ENCODE data around the gene YIPF3. TPM values are rescaled to one million over a fixed set of nuclear protein-coding genes. Genes with fewer than 3 reads are reported as not detected.
A peak's percentile ranks its signal among the peaks of the same experiment; 100 is the strongest.

YIPF3 gene
- total RNA-seq, 1 donor from 2014 or later: 52.1 TPM

DNA sequence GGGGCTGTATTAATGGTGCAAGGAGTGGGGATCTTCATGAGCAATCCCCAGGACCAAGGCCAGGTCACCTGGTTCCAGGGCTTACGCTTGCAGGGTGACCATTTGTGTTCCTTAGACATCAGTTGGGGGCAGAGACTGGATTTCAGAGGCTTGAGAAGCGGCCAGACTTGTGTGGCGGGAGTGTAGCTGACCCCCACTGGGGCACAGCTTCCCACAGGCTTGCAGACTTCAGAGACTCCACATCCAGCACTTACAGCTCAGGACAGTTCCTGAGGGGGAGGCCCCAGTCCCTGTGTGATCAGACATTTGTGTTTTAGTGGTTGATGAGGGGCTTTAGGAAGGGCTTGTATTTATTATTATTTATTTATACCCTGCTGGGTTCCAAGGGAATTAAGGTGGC, 24.1 kb downstream of the YIPF3 start:
- intact Hi-C loops (cut with micrococcal nuclease): no loop called here
- no peaks in the 10 kb centered on the region for H3K9me3 Mint-ChIP-seq
- H3K4me1 Mint-ChIP-seq: peaks cover 16% of the 10 kb centered on the region
- no peaks in the 10 kb centered on the region for H3K27me3 Mint-ChIP-seq
- H3K4me3 Mint-ChIP-seq: no peak overlapping the region
- no peak for DNase-seq
- peaks cover 3% of the 10 kb centered on the region for H3K36me3 Mint-ChIP-seq (ENCODE audit: low read depth)
- H3K27ac Mint-ChIP-seq: no peak overlapping the region

DNA sequence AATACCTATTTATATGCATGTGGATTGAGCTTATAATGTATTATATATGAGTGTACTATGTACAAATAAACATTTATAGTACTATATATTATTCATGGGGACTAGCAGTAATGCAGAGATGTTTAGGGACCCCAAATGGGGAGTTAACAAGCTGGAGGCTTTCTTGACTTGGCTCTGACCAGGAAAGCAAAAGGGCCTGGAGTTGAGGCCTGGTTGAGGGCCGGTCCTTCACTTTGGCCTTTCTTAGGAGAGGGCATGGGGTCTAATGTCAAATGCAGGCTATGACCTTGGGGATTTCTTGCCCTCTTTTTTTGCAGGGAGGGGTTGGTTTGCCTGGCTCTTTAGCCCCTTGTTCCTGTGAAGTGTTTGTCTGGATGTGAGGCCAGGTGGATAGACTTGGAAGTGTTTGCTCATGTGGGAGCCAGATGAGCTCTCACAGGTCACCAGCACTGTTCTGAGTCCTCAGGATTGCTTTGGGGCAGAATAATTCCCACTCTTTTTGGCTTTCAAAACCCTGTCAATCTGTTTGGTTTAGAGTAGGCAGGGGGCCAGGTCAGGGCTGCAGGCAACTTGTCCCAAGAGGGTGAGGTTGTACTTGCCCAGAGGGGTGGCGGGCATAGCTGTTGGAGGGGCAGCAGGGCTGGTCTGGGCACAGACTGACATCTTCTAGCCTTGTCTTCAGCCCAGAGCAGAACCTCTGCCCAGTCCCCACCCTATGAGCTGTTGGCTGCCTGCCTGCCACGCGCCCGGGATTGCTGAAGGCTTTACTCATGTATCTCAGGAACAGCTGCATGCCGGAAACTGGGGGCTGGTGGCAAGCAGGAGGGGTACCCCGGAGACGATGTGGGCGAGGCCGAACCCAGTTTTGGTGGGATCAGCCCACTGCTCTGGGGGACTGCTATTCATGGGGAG, 24.7 kb downstream of the YIPF3 start:
- intact Hi-C loops (cut with micrococcal nuclease): no loop called here
- H3K27ac Mint-ChIP-seq: no peak overlapping the region
- peaks cover 3% of the 10 kb centered on the region for H3K36me3 Mint-ChIP-seq (ENCODE audit: low read depth)
- no peaks in the 10 kb centered on the region for H3K9me3 Mint-ChIP-seq
- no peaks in the 10 kb centered on the region for H3K27me3 Mint-ChIP-seq
- no peak for DNase-seq
- no peak overlapping the region for H3K4me3 Mint-ChIP-seq
- H3K4me1 Mint-ChIP-seq: peaks cover 16% of the 10 kb centered on the region

DNA sequence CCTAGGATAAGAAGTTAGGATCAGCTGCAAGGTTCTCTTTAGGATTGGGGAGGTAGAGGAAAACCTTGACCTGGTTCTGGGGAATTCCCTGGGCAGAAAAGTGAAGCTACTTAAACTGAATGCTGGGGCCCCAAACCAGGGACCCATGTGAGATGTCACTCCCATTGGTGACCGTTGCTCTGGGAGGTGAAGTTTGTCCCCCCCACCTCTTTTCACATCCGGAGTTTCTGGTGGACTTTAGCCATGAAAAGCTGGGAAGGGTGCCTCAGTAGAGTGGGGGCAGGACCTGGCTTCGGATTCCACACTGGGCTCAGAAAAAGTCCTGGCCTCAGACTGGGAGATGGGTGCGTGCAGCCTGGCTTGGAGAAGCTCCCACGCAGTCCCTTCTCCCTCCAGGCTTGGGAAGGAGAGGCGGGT, 26.2 kb downstream of the YIPF3 start:
- Mint-ChIP-seq H3K9me3 (no peaks in the 10 kb centered on the region), H3K36me3 (ENCODE audit: low read depth) (peaks cover 2% of the 10 kb centered on the region), H3K4me3 (no peak overlapping the region), H3K27me3 (no peaks in the 10 kb centered on the region), H3K27ac (no peak overlapping the region), H3K4me1 (peaks cover 16% of the 10 kb centered on the region)
- intact Hi-C loops (cut with micrococcal nuclease): no loop called here
- no peak for DNase-seq

DNA sequence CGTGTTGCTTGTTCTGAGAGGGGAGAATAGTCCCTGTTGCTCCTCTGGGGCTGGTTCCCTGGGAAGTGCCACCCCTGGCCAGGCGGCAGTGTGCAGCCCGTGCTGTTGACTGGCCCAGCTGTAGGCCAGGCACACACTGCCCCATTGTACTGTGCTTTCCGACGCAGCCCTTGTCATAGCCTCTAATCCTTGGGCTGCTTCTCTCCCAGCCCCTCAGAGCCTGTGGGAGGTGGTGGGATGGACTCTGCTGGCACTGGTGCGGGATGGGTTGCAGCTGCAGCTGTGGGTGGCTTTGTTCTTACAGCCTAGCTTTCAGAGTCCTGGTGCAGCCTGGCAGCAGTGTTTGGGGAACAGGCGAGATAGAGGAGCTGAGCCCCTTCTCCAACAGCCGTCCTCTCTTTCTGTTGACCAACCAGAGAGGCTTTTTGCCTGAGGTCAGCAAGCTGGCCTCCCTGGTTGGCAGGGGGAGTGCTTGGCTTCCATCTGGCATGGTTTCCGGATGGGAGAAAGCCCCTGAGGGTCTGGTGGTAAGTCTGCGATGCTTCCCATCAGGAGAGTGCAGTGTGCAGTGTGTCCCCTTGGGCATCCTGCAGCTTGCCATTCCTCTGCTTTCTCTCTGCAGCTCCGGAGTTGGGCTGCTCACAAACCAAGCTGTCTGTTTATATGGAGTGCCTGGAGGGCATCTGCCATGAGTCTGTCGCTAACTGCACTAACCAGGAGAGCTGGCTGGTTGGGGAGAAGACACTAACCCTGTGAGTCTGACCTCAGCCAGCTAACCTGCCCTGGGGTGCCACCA, 27.3 kb downstream of the YIPF3 start:
- peaks cover 4% of the 10 kb centered on the region for H3K36me3 Mint-ChIP-seq (ENCODE audit: low read depth)
- no peak overlapping the region for H3K27ac Mint-ChIP-seq
- H3K9me3 Mint-ChIP-seq: no peaks in the 10 kb centered on the region
- peaks cover 8% of the 10 kb centered on the region for H3K4me1 Mint-ChIP-seq
- no peaks in the 10 kb centered on the region for H3K27me3 Mint-ChIP-seq
- intact Hi-C loops (cut with micrococcal nuclease): no loop called here
- H3K4me3 Mint-ChIP-seq: no peak overlapping the region
- no peak for DNase-seq

DNA sequence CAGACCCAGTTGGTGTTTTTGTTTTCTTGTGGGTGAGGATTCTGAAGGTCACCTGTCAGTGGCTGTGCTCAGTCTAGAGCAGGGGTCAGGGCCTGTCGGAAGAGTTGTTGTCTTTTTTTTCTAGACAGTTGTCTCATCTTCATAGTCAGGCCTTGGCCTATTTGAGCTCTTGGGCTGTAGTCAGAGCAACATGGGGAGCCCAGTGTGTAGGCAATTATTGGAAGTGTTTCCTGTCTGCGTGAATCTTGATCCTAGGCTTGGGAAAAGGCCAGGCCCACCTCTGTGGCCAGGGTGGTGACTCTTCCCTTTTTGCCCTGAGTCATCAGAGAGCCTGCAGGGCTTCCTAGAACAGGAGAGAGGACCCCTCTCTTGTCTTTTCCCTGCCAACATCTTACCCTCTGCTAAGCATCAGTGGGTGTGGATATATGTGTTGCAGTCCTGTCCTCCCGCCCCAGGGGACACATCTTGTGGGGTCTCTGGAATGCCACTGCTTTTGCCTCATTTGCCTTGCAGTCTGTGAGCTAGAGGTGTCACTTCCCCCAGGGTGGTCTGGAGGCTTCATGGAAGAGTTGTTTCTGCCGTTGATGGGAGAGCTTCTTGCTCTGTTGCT, 28.0 kb downstream of the YIPF3 start:
- Mint-ChIP-seq H3K36me3 (ENCODE audit: low read depth) (peaks cover 3% of the 10 kb centered on the region), H3K27me3 (no peaks in the 10 kb centered on the region), H3K9me3 (no peaks in the 10 kb centered on the region), H3K4me1 (peaks cover 6% of the 10 kb centered on the region), H3K4me3 (no peak overlapping the region), H3K27ac (no peak overlapping the region)
- DNase-seq: no peak
- intact Hi-C loops (cut with micrococcal nuclease): no loop called here

DNA sequence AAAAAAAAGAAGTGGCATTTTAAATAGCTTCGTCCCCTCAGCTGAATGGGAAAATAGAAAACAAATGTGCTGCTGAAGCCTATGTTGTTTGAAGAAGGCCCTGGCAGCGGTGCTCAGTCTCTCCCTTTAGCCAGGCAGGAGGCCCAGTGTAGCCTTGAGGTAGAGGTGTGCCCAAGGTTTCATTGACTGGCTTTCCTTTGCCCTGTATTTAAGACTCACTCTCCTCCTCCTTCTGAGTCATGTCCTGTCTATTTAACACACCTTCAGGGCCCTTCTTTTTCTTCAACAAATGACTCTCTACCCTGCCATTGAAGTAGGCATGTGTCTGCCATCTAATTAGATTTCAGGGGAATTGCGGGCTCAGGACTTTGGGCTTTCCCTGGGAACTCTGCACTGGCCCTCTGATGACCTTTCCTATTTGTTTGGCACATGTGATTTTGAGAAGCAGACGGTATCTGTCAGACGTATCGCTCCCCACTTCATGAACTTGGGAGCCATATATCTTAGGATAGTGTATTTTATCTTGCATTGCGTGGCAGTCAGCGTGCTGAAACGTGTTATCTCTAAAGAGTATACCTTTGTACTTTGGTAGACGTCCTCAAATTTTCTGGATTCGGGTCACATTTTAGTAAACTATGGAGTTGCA, 35.0 kb downstream of the YIPF3 start:
- Mint-ChIP-seq H3K36me3 (ENCODE audit: low read depth) (peaks cover 19% of the 10 kb centered on the region), H3K4me3 (no peak overlapping the region), H3K4me1 (peaks cover 37% of the 10 kb centered on the region), H3K27ac (no peak overlapping the region), H3K27me3 (no peaks in the 10 kb centered on the region), H3K9me3 (no peaks in the 10 kb centered on the region)
- DNase-seq: no peak
- intact Hi-C loops (cut with micrococcal nuclease): no loop called here

DNA sequence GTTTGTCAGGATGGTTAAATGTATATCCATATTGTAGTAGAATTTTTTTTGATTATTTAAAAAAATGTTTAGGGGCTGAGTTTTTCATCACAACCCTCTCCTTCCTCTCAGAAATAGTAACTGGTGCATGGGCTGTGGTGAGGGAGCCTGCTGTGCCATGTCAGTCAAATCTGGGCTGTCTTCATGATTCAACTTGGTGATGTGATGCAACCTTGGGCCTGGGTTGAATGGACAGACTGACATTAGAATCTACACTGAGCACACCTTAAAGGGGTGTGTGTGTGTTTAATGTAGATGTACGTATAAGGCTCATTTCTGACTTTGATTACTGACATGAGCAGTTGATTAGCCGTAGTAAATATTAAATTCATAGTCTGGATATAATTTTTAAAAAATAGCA, 35.7 kb downstream of the YIPF3 start:
- no peaks in the 10 kb centered on the region for H3K27me3 Mint-ChIP-seq
- no peak overlapping the region for H3K27ac Mint-ChIP-seq
- no peaks in the 10 kb centered on the region for H3K9me3 Mint-ChIP-seq
- peaks cover 39% of the 10 kb centered on the region for H3K4me1 Mint-ChIP-seq
- intact Hi-C loops (cut with micrococcal nuclease): no loop called here
- H3K36me3 Mint-ChIP-seq (ENCODE audit: low read depth): peaks cover 19% of the 10 kb centered on the region
- H3K4me3 Mint-ChIP-seq: no peak overlapping the region
- no peak for DNase-seq

DNA sequence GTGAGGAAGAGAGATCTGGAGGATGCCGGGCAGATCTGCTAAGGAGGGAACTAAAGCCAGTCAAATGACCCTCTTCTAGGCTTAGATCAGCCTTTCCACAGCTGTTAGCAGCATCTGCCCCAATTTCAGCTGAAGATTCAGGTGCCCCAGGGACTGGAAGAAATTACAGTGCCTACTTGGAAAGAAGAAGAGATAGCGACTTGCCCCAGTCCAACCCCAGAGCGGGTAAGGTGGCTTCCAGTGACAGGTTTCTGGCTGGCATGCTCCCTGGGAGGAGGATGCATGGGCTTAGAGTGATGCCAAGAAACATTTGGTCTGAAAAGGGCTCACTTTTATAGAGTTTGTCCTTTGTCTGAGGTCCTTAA, 38.7 kb downstream of the YIPF3 start:
- Mint-ChIP-seq H3K27me3 (no peaks in the 10 kb centered on the region), H3K36me3 (ENCODE audit: low read depth) (peaks cover 11% of the 10 kb centered on the region), H3K4me3 (peak overlapping the region; percentile 100), H3K27ac (peak overlapping the region; percentile 98), H3K4me1 (peaks cover 35% of the 10 kb centered on the region), H3K9me3 (no peaks in the 10 kb centered on the region)
- DNase-seq: peak; percentile 71
- intact Hi-C loops (cut with micrococcal nuclease): loop anchor here (5.0 kb wide), 1 partner anchor 306 kb away; the partner anchor contains the start of gene SRF

DNA sequence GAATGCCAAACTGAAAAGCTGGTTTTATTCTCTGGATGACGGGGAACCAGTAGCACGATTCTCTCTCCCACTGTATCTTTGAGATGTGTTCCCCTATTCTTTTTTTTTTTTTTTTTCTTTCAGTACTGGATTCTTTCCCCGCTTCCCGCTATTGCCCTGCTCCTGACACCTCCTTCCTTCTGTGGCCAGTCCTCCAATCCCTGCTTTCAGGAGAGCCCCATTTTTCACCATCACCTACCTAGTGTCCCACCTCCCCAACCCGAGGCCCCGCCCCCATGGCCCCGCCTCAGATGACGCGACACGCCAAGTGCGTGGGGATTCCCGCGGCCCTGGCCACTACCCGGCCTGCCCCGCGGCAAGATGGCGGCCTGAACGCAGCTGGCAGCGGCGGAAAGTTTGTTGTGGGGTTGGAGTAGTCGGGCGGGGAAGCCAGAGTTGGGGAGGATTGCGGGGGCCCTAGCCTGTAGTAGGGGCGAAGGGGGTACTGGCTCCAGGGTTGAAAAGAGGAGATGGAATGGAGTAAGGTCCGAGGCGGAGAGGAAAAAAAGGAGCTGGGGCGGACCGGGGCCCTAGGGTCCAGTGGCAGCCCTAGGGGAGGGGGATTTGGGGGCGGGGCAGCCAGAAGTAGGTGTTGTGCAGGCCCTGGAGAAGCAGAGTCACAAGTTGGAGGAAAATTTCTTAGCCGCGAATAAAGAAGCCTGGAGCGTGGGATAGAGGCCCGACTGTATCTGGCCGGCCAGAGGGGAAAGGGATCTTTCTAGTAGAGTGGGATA, 39.3 kb downstream of the YIPF3 start, which contains the start of gene TJAP1:
TJAP1 (plus strand) TSS at position 336 of the 773 bp plus-strand sequence. CDS start 21,432 bp downstream, outside the sequence.
- Mint-ChIP-seq H3K36me3 (ENCODE audit: low read depth) (peaks cover 10% of the 10 kb centered on the region), H3K9me3 (no peaks in the 10 kb centered on the region), H3K4me1 (peaks cover 35% of the 10 kb centered on the region), H3K27me3 (no peaks in the 10 kb centered on the region), H3K4me3 (peak within 1 kb of the TSS; percentile 100), H3K27ac (peak within 1 kb of the TSS; percentile 98)
- intact Hi-C loops (cut with micrococcal nuclease): loop anchor here (1.0 to 5.0 kb wide), 2 partner anchors 50 to 305 kb away; partner anchors contain the start of genes ABCC10 and SRF
- peak; percentile 99 for DNase-seq

DNA sequence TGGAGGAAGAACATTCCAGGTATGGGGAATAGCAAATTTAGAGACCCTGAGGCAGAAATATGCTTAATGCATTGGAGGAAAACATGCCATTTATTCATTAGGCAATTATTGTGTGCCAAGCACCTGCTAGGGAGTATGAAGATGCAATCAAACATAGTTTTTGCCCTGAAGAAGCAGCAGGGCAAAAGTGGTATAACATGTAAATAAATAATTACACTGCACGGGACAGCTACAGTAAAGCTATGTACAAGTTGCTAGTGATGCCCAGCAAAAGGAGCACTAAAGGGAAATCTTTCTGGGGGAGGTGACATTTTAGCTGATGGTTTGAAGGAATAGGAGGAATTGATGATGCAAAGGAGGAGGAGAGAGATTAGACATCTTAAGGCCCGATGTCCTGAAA, 40.0 kb downstream of the YIPF3 start:
- DNase-seq: no peak
- H3K4me1 Mint-ChIP-seq: peaks cover 32% of the 10 kb centered on the region
- peak overlapping the region; percentile 100 for H3K4me3 Mint-ChIP-seq
- H3K27me3 Mint-ChIP-seq: no peaks in the 10 kb centered on the region
- H3K36me3 Mint-ChIP-seq (ENCODE audit: low read depth): peaks cover 7% of the 10 kb centered on the region
- intact Hi-C loops (cut with micrococcal nuclease): loop anchor here (1.0 to 5.0 kb wide), 2 partner anchors 49 to 304 kb away; partner anchors contain the start of genes ABCC10 and SRF
- H3K27ac Mint-ChIP-seq: peak overlapping the region; percentile 41
- no peaks in the 10 kb centered on the region for H3K9me3 Mint-ChIP-seq

DNA sequence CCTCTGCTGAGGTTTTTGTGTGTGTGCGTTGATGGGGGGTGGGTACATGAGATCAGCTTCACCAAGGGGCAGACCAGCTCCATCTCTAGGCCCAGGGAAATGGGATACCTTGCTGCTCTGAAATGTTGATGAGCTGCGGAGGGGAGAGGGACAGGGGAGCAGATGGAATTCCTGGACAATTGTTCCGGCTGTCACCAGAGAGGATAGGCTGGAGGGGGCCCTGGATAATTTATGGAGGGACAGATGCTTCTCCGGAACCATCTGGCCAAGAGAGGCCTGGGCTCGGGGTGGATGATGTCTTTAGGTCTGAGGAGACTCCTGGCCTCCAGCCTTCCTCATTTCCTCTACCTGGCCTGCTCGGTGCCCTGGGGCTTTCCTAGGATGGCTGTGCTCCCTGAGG, 41.2 kb downstream of the YIPF3 start:
- Mint-ChIP-seq H3K9me3 (no peaks in the 10 kb centered on the region), H3K27me3 (peaks cover 5% of the 10 kb centered on the region), H3K36me3 (ENCODE audit: low read depth) (peaks cover 5% of the 10 kb centered on the region), H3K27ac (no peak overlapping the region), H3K4me1 (peaks cover 29% of the 10 kb centered on the region), H3K4me3 (no peak overlapping the region)
- DNase-seq: no peak
- intact Hi-C loops (cut with micrococcal nuclease): loop anchor here (5.0 kb wide), 1 partner anchor 303 kb away; the partner anchor contains the start of gene SRF

GRCh38 chr6:43472515-43472914, 44.2 kb downstream of the YIPF3 start:
- H3K27me3 Mint-ChIP-seq: peaks cover 17% of the 10 kb centered on the region
- no peak for DNase-seq
- H3K4me1 Mint-ChIP-seq: peaks cover 10% of the 10 kb centered on the region
- H3K9me3 Mint-ChIP-seq: no peaks in the 10 kb centered on the region
- no peak overlapping the region for H3K4me3 Mint-ChIP-seq
- H3K36me3 Mint-ChIP-seq (ENCODE audit: low read depth): peaks cover 2% of the 10 kb centered on the region
- intact Hi-C loops (cut with micrococcal nuclease): no loop called here
- H3K27ac Mint-ChIP-seq: no peak overlapping the region

DNA sequence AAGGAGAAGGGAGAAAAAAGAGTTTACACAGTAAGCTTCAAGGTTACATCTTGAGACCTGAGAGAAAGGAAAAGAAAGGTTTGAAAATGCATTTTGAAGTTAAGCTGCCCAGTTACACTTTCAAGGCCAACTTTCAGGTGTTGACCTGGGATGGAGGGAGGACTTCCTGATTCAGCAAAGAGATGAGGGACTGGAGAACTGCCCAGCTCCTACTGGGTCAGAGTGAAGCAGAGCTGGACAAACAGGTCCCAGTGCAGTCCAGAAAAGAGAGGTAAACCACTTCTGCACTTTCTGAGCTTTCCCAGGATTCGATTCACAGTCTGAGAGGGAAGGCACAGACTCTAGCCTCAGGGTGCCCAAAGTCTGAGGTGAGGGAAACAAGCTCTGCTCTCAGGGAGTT, 45.3 kb downstream of the YIPF3 start:
- H3K9me3 Mint-ChIP-seq: no peaks in the 10 kb centered on the region
- no peak overlapping the region for H3K4me3 Mint-ChIP-seq
- intact Hi-C loops (cut with micrococcal nuclease): no loop called here
- H3K36me3 Mint-ChIP-seq (ENCODE audit: low read depth): no peaks in the 10 kb centered on the region
- H3K4me1 Mint-ChIP-seq: no peaks in the 10 kb centered on the region
- H3K27ac Mint-ChIP-seq: no peak overlapping the region
- peaks cover 21% of the 10 kb centered on the region for H3K27me3 Mint-ChIP-seq
- no peak for DNase-seq

Measured in activated CD4-positive, alpha-beta T cell treated with anti-CD3 and anti-CD28 coated beads, Interleukin-2, amount 10 ng/mL, durations not matched to agents 24 days and 14 days (primary cell).